HG02938 (cell line): ENCODE results near the gene ADPRHL1.

Experiments
- ATAC-seq: cut with Tn5 transposase; IDR thresholded peaks from one replicate; pipeline ENCODE4 v1.9.1; 2021; ENCODE audit warnings: mild to moderate bottlenecking, moderate library complexity; ENCODE audit not compliant: unreplicated experiment

The ADPRHL1 gene

GRCh38 chr13:113417836-113418721 lies 35.2 kb downstream of the ADPRHL1 start:
- ATAC-seq, result no peak

GRCh38 chr13:113417008-113417751 lies 36.1 kb downstream of the ADPRHL1 start:
- no peak for ATAC-seq

- ATAC-seq, result no peak
Observed at GRCh38 chr13:113415825-113416224, 37.5 kb downstream of the ADPRHL1 start.

GRCh38 chr13:113415032-113415431 lies 38.3 kb downstream of the ADPRHL1 start:
- ATAC-seq, result no peak

GRCh38 chr13:113414335-113414734 lies 39.0 kb downstream of the ADPRHL1 start:
- no peak for ATAC-seq

- no peak for ATAC-seq
Observed at GRCh38 chr13:113413898-113414282, 39.4 kb downstream of the ADPRHL1 start.

- no peak for ATAC-seq
Observed at GRCh38 chr13:113413178-113413897, 40.0 kb downstream of the ADPRHL1 start.

- no peak for ATAC-seq
Observed at GRCh38 chr13:113412440-113412839, 40.8 kb downstream of the ADPRHL1 start.

- ATAC-seq, result no peak
Observed at GRCh38 chr13:113411216-113412023, 41.9 kb downstream of the ADPRHL1 start.

- no peak for ATAC-seq
Observed at GRCh38 chr13:113410472-113411201, 42.7 kb downstream of the ADPRHL1 start.

- no peak for ATAC-seq
Observed at GRCh38 chr13:113408562-113408961, 44.7 kb downstream of the ADPRHL1 start.

- ATAC-seq, result no peak
Observed at GRCh38 chr13:113407531-113408393, 45.5 kb downstream of the ADPRHL1 start.

GRCh38 chr13:113407103-113407530 lies 46.2 kb downstream of the ADPRHL1 start:
- no peak for ATAC-seq

- ATAC-seq, result no peak
Observed at GRCh38 chr13:113406321-113407102, 46.8 kb downstream of the ADPRHL1 start.

GRCh38 chr13:113405481-113406300 lies 47.6 kb downstream of the ADPRHL1 start:
- no peak for ATAC-seq

GRCh38 chr13:113404723-113405471 lies 48.4 kb downstream of the ADPRHL1 start:
- ATAC-seq, result no peak

- ATAC-seq, result no peak
Observed at GRCh38 chr13:113404366-113404722, 48.9 kb downstream of the ADPRHL1 start.
